ENCODE measurements around the gene MIEN1. TPM values are rescaled to one million over a fixed set of nuclear protein-coding genes. Genes with fewer than 3 reads are reported as not detected.
A peak's percentile ranks its signal among the peaks of the same experiment; 100 is the strongest.

Gene MIEN1
- total RNA-seq, 1 experiment from 2014 or later: 50.8 TPM

- no peaks in the 10 kb centered on the region for H3K27me3 ChIP-seq (ENCODE audit: insufficient read depth, low read length)
- Mint-ChIP-seq H3K36me3 (ENCODE audit: insufficient read depth in 1 of 3, low read depth in 3 of 3) (peaks cover 0 to 4% (median under 1%) of the 10 kb centered on the region in 3 experiments; a peak in 2 of 7 replicates), H3K27ac (peak overlapping the region in 2 of 3 experiments; percentile 50 to 96; a peak in 4 of 7 replicates), H3K9me3 (no peaks in the 10 kb centered on the region), H3K4me3 (no peak overlapping the region; a peak in 1 of 5 replicates), H3K27me3 (ENCODE audit: low read depth) (no peaks in the 10 kb centered on the region; the same call in 1 of the 2 replicates), H3K4me1 (peaks cover 50 to 54% of the 10 kb centered on the region in 2 experiments)
- H2AFZ ChIP-seq (ENCODE audit: low read length): no peak overlapping the region
- H3K4me1 ChIP-seq (ENCODE audit: insufficient read depth, low read length): peaks cover 23% of the 10 kb centered on the region; the same call in 1 of the 2 replicates
- H2BK120ac ChIP-seq (ENCODE audit: low read depth, low read length, poor library complexity, severe bottlenecking): no peak overlapping the region
- no peak overlapping the region for H2BK12ac ChIP-seq (ENCODE audit: insufficient read length, low read depth, low read length)
- H4K91ac ChIP-seq (ENCODE audit: insufficient read length, low read depth, low read length): no peak overlapping the region
- no peaks in the 10 kb centered on the region for H3K23me2 ChIP-seq (ENCODE audit: insufficient read length, low read depth, low read length, poor library complexity, severe bottlenecking)
- no peak overlapping the region for H2BK15ac ChIP-seq (ENCODE audit: low read depth, low read length)
- no peak for DNase-seq
- no peak overlapping the region for H2BK5ac ChIP-seq (ENCODE audit: insufficient read length, low read length)
- H3K79me2 ChIP-seq (ENCODE audit: insufficient read depth, low read length): no peaks in the 10 kb centered on the region; the same call in 1 of the 2 replicates
- H3K27ac ChIP-seq (ENCODE audit: insufficient read length, low read depth, low read length): no peak overlapping the region
- no peak overlapping the region for H3K4me2 ChIP-seq (ENCODE audit: insufficient read depth, insufficient read length, low read length)
- no peak overlapping the region for H3K14ac ChIP-seq (ENCODE audit: insufficient read depth, low read length)
- no peak overlapping the region for H3K9ac ChIP-seq (ENCODE audit: extremely low read depth, insufficient read length, low read length)
- H4K5ac ChIP-seq (ENCODE audit: insufficient read length, low read depth, low read length): no peak overlapping the region
- no peak overlapping the region for H3K56ac ChIP-seq (ENCODE audit: insufficient read length, low read depth, low read length)
- H3T11ph ChIP-seq (ENCODE audit: low read length): no peak overlapping the region
- no peak overlapping the region for H3K23ac ChIP-seq (ENCODE audit: insufficient read length, low read depth, low read length)
- H3K4ac ChIP-seq (ENCODE audit: low read depth, low read length): no peak overlapping the region
- H2BK20ac ChIP-seq (ENCODE audit: low read depth, low read length, poor library complexity, severe bottlenecking): no peak overlapping the region
- no peak for TF ChIP-seq CTCF (conservative IDR thresholded peaks at IDR 0.05)
- no peak overlapping the region for H3K18ac ChIP-seq (ENCODE audit: insufficient read length, low read depth, low read length)
- H3K9me3 ChIP-seq (ENCODE audit: control insufficient read depth, low read depth, low read length): no peaks in the 10 kb centered on the region
- no peaks in the 10 kb centered on the region for H4K20me1 ChIP-seq (ENCODE audit: control insufficient read depth, insufficient read depth, insufficient read length)
- WGBS (ENCODE audit: extremely low coverage, insufficient read length, low lambda C conversion rate): no CpG with 5 or more reads among the region's 5 CpGs
- H2AK5ac ChIP-seq (ENCODE audit: insufficient read length, low read length): no peak overlapping the region
- no peak overlapping the region for H4K8ac ChIP-seq (replicated peaks; ENCODE audit: insufficient read length, low read depth, low read length)
- H3K79me1 ChIP-seq (ENCODE audit: insufficient read depth, low read depth, low read length, poor library complexity, severe bottlenecking): no peaks in the 10 kb centered on the region
Observed at GRCh38 chr17:39694593-39694992, 35.7 kb downstream of the MIEN1 start.

All from H9 (cell line).